Thoracic aorta (tissue), 2 donors: ENCODE results near the gene DHRS3. TPM values are rescaled to one million over a fixed set of nuclear protein-coding genes. Genes with fewer than 3 reads are reported as not detected.
A peak's percentile ranks its signal among the peaks of the same experiment; 100 is the strongest.

Experiments
- ATAC-seq: fragments of 150-250 bp; one replicate; pipeline ENCODE4 v1.8.0; 2017; ENCODE audit warnings: low read depth; ENCODE audit not compliant: insufficient number of reproducible peaks, low FRiP score
- DNase-seq: peaks from one replicate; pipeline ENCODE4 v3.0.0-alpha.2; 2020; ENCODE audit warnings: low spot score
- H3K27ac ChIP-seq, 2 donors: fragments of 200-600 bp; sonication (generic); 1 replicate in 1 of 2; 2 replicates in 1 of 2; pipeline ENCODE4 v1.5.1; 2016; ENCODE audit warnings: mild to moderate bottlenecking in 2 of 2, moderate library complexity in 2 of 2
- H3K27me3 ChIP-seq: fragments of 200-600 bp; sonication (generic); replicated peaks from 2 replicates; pipeline ENCODE4 v1.6.0; 2016; ENCODE audit warnings: mild to moderate bottlenecking; ENCODE audit not compliant: insufficient read depth
- H3K36me3 ChIP-seq: fragments of 200-600 bp; sonication (generic); one replicate; pipeline ENCODE4 v1.5.1; 2016
- H3K4me1 ChIP-seq, 2 donors: fragments of 200-600 bp; sonication (generic); 1 replicate in 1 of 2; 2 replicates in 1 of 2; pipeline versions ENCODE4 v1.5.1 to v1.6.0; 2016; ENCODE audit warnings: low read depth in 2 of 2, mild to moderate bottlenecking in 1 of 2; ENCODE audit not compliant: control insufficient read depth in 1 of 2
- H3K4me3 ChIP-seq: fragments of 200-600 bp; sonication (generic); 2 replicates; pipeline ENCODE4 v1.5.1; 2016; ENCODE audit warnings: mild to moderate bottlenecking
- H3K9me3 ChIP-seq: fragments of 200-600 bp; sonication (generic); 2 replicates; pipeline ENCODE4 v1.5.1; 2016
- CTCF ChIP-seq: fragments of 200-600 bp; sonication (generic); IDR thresholded peaks from one replicate; pipeline ENCODE4 v1.5.1; 2019; ENCODE audit warnings: antibody characterized with exemption
- total RNA-seq, 2 donors: library from RNA; depleted of rRNA; stranded (reverse); fragments of >200 nt; gene quantifications; one replicate each; pipeline versions ENCODE4 v1.1.0 to v1.2.3, GENCODE V29; 2016

Gene DHRS3
- total RNA-seq, 2 donors from 2014 or later, result 65.9 to 150 TPM

GRCh38 chr1:12521096-12521495, 96.9 kb downstream of the DHRS3 start:
- H3K36me3 ChIP-seq, result no peaks in the 10 kb centered on the region
- no peak for DNase-seq
- no peak overlapping the region for H3K27ac ChIP-seq
- H3K4me3 ChIP-seq, result no peak overlapping the region
- peaks cover 4 to 14% of the 10 kb centered on the region in 2 donors for H3K4me1 ChIP-seq
- ATAC-seq, result no peak
- TF ChIP-seq CTCF, result no peak
- H3K9me3 ChIP-seq, result no peaks in the 10 kb centered on the region
- H3K27me3 ChIP-seq, result no peaks in the 10 kb centered on the region

GRCh38 chr1:12519693-12520364, 98.2 kb downstream of the DHRS3 start:
- peaks cover 4 to 19% of the 10 kb centered on the region in 2 donors for H3K4me1 ChIP-seq
- no peak for TF ChIP-seq CTCF
- DNase-seq, result no peak
- no peaks in the 10 kb centered on the region for H3K36me3 ChIP-seq
- H3K9me3 ChIP-seq, result no peaks in the 10 kb centered on the region
- H3K27me3 ChIP-seq, result no peaks in the 10 kb centered on the region
- no peak overlapping the region for H3K4me3 ChIP-seq
- no peak for ATAC-seq
- H3K27ac ChIP-seq, result peak overlapping the region; percentile 0 to 58

- Histone ChIP-seq H3K4me1 (peaks cover 4 to 23% of the 10 kb centered on the region in 2 donors), H3K27ac (peak overlapping the region; percentile 0 to 58), H3K27me3 (no peaks in the 10 kb centered on the region), H3K4me3 (peak overlapping the region; percentile 16), H3K36me3 (no peaks in the 10 kb centered on the region), H3K9me3 (no peaks in the 10 kb centered on the region)
- no peak for DNase-seq
- no peak for TF ChIP-seq CTCF
- peak; percentile 18 for ATAC-seq
These were observed 98.9 kb downstream of the DHRS3 start for GRCh38 chr1:12518931-12519692.

Other genes starting within 250 kb of the DHRS3 start
- gene AADACL4, start 25.9 kb upstream of the DHRS3 start, total RNA-seq, result not detected
- not detected for gene AADACL3, start 97.9 kb upstream of the DHRS3 start, total RNA-seq
- gene CFAP107, start 128.0 kb upstream of the DHRS3 start, total RNA-seq, result not detected
- gene PRAMEF12, start 155.5 kb upstream of the DHRS3 start, total RNA-seq, result not detected
- gene PRAMEF1, start 173.2 kb upstream of the DHRS3 start, total RNA-seq, result not detected
- not detected for gene PRAMEF11, start 213.2 kb upstream of the DHRS3 start, total RNA-seq
- gene HNRNPCL1, start 230.5 kb upstream of the DHRS3 start, total RNA-seq, result not detected
- not detected for gene PRAMEF2, start 238.9 kb upstream of the DHRS3 start, total RNA-seq